Stimulated activated CD4-positive, alpha-beta T cell treated with anti-CD3 and anti-CD28 coated beads, Interleukin-4, amount 100 ng/mL, for 48 hours (primary cell): Measurements from ENCODE around the gene CMPK2.
"Not testable (repeated sequence)": the region's sequence is repeated elsewhere in the genome, so short reads cannot be mapped to it uniquely, and the experiment has no call there.

Experiments used
- DNase-seq, 2 donors: peaks; one replicate each; pipeline ENCODE4 v3.0.0-alpha.2; 2020; ENCODE audit warnings: low read depth in 2 of 2

CMPK2 gene

DNA sequence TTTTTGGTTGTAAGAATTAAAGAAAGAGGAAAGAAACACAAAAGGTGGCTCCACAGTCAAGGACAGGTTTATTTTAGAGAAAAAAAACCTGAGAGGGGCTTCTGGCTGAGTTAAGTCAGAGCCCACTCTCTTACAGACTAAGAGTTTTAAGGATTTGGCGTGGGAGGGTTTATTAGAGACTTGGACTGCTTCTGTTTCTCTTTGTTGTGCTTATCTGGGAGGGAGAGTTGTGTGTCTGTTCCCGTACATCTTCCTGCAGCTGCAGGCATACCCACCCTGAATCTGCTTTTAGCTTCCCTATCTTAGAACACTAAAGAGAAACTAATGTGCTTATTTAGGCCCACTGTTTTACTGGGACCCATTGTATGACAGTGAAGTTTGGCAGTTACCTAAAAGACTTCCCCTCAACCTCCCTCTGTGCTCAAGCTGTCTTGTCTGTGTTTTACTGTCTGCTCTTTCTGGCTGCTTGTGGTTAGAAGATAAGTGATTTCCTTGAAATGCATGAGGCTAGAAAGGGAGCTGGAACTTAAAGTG lies 14.6 kb upstream of the CMPK2 start:
- no peak for DNase-seq

GRCh38 chr2:6879011-6879410 lies 13.3 kb upstream of the CMPK2 start:
- DNase-seq: no peak

- no peak for DNase-seq
Measured at GRCh38 chr2:6878549-6878948, 12.8 kb upstream of the CMPK2 start.

DNA sequence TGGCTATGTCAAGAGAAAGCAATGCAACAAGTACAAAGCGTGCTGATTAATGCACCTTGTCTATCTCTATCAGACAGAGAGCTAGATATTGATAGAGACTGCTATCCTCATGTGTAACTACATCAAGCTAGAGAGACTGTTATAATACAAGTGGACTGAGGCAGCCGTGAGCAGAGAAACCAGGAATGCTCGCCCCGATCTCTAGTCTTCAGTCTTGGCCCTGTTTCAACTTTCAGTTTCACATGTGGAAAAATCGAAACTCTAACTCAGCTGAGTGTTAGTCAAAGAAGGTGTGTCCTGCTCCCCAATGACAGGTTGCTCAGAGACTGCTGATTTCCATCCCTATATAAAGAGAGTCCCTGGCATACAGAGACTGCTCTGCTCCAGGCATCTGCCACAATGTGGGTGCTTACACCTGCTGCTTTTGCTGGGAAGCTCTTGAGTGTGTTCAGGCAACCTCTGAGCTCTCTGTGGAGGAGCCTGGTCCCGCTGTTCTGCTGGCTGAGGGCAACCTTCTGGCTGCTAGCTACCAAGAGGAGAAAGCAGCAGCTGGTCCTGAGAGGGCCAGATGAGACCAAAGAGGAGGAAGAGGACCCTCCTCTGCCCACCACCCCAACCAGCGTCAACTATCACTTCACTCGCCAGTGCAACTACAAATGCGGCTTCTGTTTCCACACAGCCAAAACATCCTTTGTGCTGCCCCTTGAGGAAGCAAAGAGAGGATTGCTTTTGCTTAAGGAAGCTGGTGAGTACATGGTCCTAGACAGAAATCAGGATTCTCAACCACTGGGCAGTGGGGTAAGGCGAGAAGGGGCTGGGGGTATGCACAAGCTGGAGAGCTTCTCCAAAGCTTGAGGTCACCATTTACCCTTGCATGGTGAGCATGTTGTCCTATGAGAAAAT lies 11.9 kb upstream of the CMPK2 start, which contains the start of gene RSAD2:
Gene RSAD2, plus strand, starts transcription at position 376 of the 903 bp plus-strand sequence. Its CDS starts 24 bp downstream, at position 400.
- DNase-seq: no peak

DNA sequence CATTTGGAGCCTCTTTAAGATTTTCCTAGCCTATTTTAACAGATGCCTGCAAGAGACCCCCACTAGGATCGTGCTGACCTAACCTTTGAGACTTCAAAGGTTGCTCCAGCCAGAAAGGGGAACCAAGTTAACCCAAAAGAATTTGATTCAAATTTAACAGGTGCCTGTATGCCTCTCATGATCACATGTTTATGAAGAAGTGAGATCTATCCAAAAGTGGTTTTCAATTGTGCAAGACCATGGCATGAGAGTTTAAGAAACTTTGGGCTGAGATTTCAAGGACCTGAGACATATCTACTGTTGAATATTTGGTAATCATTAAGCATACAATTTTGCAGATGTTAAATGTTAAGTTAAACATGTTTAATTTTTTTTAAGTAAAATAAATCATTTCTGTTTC lies 10.6 kb upstream of the CMPK2 start:
- no peak for DNase-seq

- DNase-seq: no peak
Measured at GRCh38 chr2:6874032-6874431, 8.3 kb upstream of the CMPK2 start.

- no peak for DNase-seq
Measured at GRCh38 chr2:6872394-6872793, 6.7 kb upstream of the CMPK2 start.

DNA sequence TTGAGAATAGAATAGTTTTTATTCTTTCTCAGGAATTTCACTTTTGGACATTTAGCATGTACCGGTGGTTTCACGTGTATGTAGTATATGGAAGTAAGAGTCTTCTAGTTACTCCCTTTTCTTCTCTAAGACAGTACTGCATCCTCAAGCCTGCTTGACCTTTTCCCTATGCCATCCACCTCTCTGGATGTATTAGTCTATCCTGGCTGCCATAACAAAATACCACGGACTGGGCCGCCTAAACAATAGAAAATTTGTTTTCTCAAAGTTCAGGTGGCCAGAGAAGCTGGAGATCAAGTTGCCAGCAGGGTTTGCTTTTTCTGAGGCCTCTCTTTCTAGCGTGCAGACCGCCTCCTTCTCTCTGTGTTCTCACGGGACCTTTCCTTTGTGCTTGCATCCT lies 1.3 kb upstream of the CMPK2 start:
- no peak for DNase-seq

DNA sequence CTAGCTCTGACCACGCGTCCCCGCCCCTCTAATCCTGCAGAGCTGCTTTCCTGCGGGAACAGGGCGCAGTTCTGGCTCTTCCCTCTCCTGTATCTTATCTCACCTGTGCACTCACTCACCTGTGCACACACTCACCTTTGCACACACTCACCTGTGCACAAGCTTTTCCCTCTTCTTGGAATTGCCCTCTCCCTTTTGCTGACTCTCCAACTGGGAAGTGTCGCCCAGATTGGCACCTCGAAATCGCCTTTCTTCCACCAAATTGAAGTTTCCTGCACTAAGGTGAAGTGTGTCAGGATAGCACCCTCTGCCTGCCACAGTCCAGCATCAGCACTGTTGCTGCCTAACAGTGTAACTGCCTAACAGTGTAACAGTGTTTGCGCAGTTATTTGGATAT lies 566 bp upstream of the CMPK2 start:
- no peak for DNase-seq

- DNase-seq: peak in 1 of 2 donors; percentile 11
Measured at GRCh38 chr2:6864923-6865345, 773 bp downstream of the CMPK2 start.

DNA sequence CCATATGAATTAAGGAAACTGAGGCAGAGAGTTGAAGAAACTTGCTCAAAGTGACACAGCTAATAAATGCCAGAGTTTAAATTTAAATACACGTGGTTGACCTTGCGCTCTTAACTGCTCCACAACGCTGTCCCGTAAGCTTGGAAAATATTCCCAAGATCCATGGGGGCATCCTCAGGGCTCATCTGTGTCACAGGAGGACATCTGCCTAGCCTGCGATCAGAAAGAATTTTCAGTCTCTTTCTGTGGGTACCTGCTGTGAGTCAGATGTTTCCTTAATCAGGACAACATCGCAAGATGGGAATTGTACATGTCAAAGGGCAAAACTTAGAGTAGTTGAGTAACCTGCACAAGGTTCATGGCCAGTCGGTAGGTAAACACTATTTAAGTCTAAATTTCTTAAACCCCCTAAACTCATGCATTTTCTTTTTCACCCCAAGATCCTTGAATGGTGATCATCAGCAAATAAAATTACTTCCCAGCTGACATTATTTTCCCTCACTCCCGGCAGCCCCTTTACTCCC lies 1.4 kb downstream of the CMPK2 start:
- no peak for DNase-seq

DNA sequence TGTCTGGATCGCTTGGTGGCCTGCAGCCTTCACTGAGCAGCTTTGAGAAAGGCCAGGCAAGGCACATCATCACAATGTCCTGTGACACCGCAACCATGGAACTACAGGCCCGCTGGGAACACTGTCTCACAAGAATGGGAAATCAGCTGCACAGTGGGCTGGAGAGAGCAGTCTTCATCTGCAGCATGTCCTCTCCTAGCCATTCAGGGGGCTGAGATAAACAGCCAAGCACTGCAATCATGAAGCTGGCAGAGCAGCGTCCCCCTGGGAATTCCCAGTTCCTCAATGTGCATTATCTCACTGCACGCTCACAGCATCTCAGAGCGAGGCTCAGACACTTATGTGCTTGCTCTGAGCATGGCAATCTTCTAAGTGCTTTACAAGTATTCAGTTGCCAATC lies 1.9 kb downstream of the CMPK2 start:
- DNase-seq: no peak

DNA sequence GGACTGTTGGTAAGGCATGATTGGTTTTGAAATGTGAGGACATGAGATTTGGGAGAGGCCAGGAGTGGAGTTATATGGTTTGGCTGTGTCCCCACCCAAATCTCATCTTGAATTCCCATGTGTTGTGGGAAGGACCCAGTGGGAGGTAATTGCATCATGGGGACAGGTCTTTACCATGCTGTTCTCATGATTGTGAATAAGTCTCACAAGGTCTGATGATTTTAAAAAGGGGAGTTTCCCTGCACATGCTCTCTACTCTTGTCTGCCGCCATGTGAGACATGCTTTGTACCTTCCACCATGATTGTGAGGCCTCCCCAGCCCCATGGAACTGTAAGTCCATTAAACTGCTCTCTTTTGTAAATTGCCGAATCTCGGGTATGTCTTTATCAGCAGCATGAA lies 5.4 kb downstream of the CMPK2 start:
- no peak for DNase-seq

DNA sequence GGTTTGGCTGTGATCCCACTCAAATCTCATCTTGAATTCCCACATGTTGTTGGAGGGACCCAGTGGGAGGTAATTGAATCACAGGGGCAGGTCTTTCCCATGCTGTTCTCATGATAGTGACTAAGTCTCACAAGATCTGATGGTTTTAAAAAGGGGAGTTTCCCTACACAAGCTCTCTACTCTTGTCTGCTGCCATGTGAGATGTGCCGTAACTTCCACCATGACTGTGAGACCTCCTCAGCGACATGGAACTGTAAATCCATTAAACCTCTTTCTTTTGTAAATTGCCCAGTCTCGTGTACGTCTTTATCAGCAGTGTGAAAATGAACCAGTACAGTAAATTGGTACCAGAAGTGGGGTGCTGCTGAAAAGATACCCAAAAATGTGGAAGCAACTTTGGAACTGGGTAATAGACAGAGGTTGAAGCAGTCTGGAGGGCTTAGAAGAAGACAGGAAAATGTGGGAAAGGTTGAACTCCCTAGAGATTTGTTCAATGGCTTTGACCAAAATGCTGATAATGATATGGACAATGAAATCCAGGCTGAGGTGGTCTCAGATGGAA lies 7.2 kb downstream of the CMPK2 start:
- DNase-seq: not testable (repeated sequence)

DNA sequence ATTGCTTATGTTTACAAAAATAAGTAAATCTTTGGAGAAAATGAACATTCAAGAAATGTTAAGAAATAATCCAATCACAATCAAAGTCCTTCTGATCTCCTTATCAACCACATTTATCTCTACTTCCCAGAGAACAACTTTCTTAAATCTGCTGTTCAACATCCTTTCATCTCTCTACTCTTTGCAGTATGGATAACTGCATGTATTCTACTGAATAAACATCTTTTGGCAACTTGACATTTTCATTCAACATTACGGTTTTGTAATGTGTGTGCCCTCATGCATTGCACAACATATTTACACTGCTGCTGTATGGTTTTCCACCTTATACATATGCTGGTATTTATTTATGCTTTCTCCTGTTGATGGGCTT lies 9.2 kb downstream of the CMPK2 start:
- DNase-seq: no peak

DNA sequence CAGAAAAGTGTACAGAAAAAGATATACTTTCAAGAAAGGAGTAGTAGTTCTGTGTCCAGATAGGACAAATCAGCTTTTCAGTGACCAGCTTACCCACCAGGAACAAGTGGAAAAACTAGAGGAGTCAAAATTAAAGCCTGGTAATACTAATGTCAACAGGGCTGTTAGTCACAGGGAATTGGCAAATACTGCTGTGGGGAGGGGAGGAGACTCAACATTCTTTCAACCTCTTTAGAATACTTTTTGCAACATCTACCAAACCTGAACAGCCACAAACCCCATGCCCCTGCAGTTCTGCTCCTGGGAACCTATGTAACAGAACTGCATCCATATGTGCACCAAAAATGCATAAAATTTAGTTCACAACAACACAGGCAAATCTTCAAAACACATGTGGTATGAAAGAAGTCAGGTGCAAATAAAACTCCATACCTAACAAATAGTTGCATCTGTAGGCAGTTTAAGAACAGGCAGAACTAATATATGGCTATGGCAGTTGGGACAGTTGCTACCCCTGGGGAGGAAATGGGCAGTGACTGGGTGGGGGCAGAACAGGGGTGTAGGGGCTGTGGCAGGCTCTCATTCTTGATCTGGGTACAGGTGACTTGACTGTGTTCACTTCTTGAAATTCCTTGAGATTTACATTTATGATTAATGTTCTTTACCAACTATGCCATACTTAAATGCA lies 9.7 kb downstream of the CMPK2 start:
- no peak for DNase-seq

DNA sequence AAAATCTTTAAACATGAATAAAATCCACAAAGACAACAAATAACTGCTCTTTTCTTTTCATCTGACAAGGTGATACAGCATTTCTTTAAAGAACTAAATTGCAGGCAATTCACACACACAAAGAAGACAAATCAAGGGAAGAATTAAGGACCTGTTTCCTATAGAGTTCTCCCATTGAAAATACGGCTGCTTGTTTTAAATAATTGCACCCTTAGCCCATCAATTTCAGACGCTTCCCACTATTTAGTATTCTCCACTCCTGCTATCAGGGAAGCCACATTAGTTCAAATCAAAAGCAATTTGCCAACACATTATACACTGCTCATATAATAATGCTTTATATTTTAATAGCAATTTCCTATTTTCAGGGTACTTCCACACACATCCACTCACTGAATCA lies 11.3 kb downstream of the CMPK2 start:
- no peak for DNase-seq

GRCh38 chr2:6852195-6852594 lies 13.5 kb downstream of the CMPK2 start:
- no peak for DNase-seq

DNA sequence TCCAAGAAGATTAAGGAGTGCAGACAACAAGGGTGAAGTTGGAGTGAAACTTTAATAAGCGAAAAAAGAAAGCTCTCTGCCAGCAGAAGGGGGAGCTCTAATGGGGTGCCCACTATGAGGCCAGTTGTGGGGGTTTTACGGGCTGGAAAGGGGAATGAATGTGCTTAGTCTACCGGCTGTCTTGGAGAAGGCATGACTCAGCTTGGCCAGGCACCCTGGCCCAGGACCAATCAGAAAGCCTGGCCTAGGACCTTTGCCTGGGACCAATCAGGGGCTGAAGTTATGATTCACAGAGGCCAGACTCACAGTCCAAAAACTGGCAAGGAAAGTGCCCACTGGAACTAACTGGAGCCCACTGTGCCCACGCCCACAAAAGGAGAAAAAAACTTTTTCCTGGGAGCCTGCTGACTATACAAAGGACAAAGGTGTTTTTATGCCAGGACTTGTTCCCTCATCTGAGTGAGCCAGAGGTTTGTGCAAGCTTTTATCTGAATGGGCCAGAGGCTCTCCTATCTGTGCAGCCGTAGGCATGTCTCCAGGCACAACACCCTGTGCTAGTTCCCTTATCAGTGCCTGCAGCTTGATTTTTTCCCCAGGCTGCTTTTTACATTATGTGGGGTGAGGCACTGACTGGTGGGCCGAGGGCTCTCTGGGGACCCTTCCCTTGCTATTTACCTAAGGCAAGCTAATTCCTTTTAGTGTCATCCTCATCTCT lies 18.6 kb downstream of the CMPK2 start:
- DNase-seq: no peak

DNA sequence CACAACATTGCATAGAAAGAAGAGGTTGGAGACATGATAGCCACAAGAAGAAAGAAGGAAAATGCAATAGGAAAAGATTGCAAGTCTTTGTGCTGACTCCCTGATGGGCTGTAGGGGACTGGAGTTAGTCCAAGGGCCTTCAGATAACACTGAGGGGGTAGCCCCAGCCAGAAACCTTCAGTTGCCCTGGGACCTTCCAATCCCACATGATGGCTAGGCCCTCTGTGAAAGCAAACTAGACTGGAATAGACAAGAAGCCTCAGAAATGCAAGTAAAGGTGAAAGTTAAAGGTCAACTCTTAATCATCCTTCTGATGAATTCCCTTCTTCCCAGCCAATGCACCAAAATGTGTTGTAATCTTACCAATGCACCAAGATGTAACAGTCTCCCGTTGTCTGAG lies 19.2 kb downstream of the CMPK2 start:
- no peak for DNase-seq

GRCh38 chr2:6845903-6846302 lies 19.8 kb downstream of the CMPK2 start:
- no peak for DNase-seq

DNA sequence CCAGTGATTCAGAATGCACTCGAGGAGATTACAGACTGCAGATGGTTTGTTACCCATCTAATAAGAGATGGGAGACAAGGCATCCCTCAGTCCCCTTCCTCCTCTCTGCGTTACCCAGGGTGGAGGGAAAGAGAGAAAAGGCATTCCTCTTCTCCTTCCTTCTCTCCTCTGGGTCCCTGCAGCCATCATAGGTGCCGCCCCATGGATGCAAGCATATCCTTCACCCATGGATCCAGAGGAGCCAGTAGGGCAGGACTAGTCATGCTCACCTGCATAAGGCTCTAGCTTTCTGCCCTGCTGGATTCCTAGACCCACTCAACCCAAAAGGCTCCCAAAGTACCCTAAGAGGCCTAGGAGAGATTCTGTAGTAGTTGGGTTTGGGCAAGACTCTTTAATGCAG lies 20.4 kb downstream of the CMPK2 start:
- peak in 1 of 2 donors; percentile 4 for DNase-seq
